Right lobe of liver (tissue), 6 donors: Measurements from ENCODE around the gene ATP5F1D. TPM values are rescaled to one million over a fixed set of nuclear protein-coding genes. Genes with fewer than 3 reads are reported as not detected.

Experiments
- ATAC-seq, 4 donors: fragments of 200-7000 bp; cut with Tn5 transposase; one replicate each; pipeline ENCODE4 v1.9.1; 2020; ENCODE audit warnings: mild to moderate bottlenecking in 4 of 4, moderate library complexity in 4 of 4
- DNase-seq, 3 donors: peaks; one replicate each; pipeline ENCODE4 v3.0.0-alpha.2; 2020
- H3K27ac ChIP-seq, 3 donors: fragments of 200-600 bp; one replicate each; pipeline ENCODE4 v1.8.0; 2022
- H3K27me3 ChIP-seq, 2 donors: fragments of 200-600 bp; one replicate each; pipeline ENCODE4 v1.8.0; 2022
- H3K36me3 ChIP-seq, 4 donors: fragments of 200-600 bp; sonication (generic) in 1 of 4; one replicate each; pipeline versions ENCODE4 v1.5.1 to v1.8.0; 2017 to 2022; ENCODE audit warnings: control low read depth in 1 of 4
- H3K4me1 ChIP-seq, 4 donors: fragments of 200-600 bp; sonication (generic) in 1 of 4; one replicate each; pipeline versions ENCODE4 v1.5.1 to v1.8.0; 2017 to 2022; ENCODE audit warnings: control low read depth in 1 of 4
- H3K4me3 ChIP-seq, 3 donors: fragments of 200-600 bp; one replicate each; pipeline ENCODE4 v1.8.0; 2022
- H3K9me3 ChIP-seq, 4 donors: fragments of 200-600 bp; sonication (generic) in 1 of 4; one replicate each; pipeline versions ENCODE4 v1.5.1 to v1.8.0; 2017 to 2022; ENCODE audit warnings: control low read depth in 1 of 4
- POLR2A ChIP-seq: fragments of 450-650 bp; IDR thresholded peaks from one replicate; pipeline ENCODE4 v1.6.1; 2017; ENCODE audit warnings: antibody characterized with exemption, mild to moderate bottlenecking
- WGBS: methylation state at CpG from one replicate; pipeline ENCODE4 v1.1.6; 2018; ENCODE audit warnings: low coverage, low lambda C conversion rate; ENCODE audit not compliant: insufficient coverage; ENCODE audit errors: missing lambda C conversion rate; 5-methylcytosine and 5-hydroxymethylcytosine counted together
- intact Hi-C, 2 donors: fragments of 100-400 bp; cut with DNase I; formaldehyde crosslinking; loops; one replicate each; pipeline versions ENCODE4 v1.11.2 to v1.14.1; 2022
- total RNA-seq, 6 experiments: library from RNA; depleted of rRNA in 2 of 6; stranded (reverse); fragments of >200 nt in 2 of 6; fragmentation: NEBNext Ultra II Directional in 3 of 6; extraction: Animal tissue kit (Norgen Biotek cat#: 25700) in 3 of 6; gene quantifications; one replicate each; pipeline versions ENCODE4 v1.1.0 to v1.2.4, GENCODE V29; 2016 to 2023
- TF ChIP-seq, protein P1 (sequence below), 4 donors: fragments of 200-600 bp in 3 of 4; fragments of 450-650 bp in 1 of 4; IDR thresholded peaks; one replicate each; pipeline versions ENCODE4 v1.5.1 to v1.8.0; 2016 to 2022; ENCODE audit warnings: antibody characterized with exemption in 4 of 4, mild to moderate bottlenecking in 2 of 4
- donor health status: DM: no; HTN: yes; CAD: no.
- donor health status: DM: no; HTN: no; CAD: no.
- donor health status: DM: no; HTN: no; CAD: no.
- donor health status: DM: no; HTN: yes; CAD: no.
- donor health status: DM: no; HTN: yes; CAD: no.

The ATP5F1D gene
- total RNA-seq, 6 experiments from 2014 or later, result 98.1 to 240 (median 137) TPM

GRCh38 chr19:1211494-1212234 is 29.9 kb upstream of the ATP5F1D start:
- peak overlapping the region in 2 of 3 donors; percentile 33 to 67 for H3K27ac ChIP-seq
- no peaks in the 10 kb centered on the region for H3K9me3 ChIP-seq
- intact Hi-C loops, result no loop called here
- TF ChIP-seq, protein P1, sequence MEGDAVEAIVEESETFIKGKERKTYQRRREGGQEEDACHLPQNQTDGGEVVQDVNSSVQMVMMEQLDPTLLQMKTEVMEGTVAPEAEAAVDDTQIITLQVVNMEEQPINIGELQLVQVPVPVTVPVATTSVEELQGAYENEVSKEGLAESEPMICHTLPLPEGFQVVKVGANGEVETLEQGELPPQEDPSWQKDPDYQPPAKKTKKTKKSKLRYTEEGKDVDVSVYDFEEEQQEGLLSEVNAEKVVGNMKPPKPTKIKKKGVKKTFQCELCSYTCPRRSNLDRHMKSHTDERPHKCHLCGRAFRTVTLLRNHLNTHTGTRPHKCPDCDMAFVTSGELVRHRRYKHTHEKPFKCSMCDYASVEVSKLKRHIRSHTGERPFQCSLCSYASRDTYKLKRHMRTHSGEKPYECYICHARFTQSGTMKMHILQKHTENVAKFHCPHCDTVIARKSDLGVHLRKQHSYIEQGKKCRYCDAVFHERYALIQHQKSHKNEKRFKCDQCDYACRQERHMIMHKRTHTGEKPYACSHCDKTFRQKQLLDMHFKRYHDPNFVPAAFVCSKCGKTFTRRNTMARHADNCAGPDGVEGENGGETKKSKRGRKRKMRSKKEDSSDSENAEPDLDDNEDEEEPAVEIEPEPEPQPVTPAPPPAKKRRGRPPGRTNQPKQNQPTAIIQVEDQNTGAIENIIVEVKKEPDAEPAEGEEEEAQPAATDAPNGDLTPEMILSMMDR (IDR thresholded peaks at IDR 0.05), result peak; percentile 4 to 40 (median 16)
- peak; percentile 52 for TF ChIP-seq POLR2A
- 47% methylated on average over 17 of the region's 33 CpGs for WGBS
- H3K36me3 ChIP-seq, result peaks cover 0 to 2% (median 0%) of the 10 kb centered on the region in 4 donors
- H3K27me3 ChIP-seq, result no peaks in the 10 kb centered on the region
- ATAC-seq, result peak; percentile 52 to 57 (median 55)
- peaks cover 0 to 53% (median 26%) of the 10 kb centered on the region in 4 donors for H3K4me1 ChIP-seq
- peak; percentile 83 to 86 (median 84) for DNase-seq
- no peak overlapping the region for H3K4me3 ChIP-seq

DNA sequence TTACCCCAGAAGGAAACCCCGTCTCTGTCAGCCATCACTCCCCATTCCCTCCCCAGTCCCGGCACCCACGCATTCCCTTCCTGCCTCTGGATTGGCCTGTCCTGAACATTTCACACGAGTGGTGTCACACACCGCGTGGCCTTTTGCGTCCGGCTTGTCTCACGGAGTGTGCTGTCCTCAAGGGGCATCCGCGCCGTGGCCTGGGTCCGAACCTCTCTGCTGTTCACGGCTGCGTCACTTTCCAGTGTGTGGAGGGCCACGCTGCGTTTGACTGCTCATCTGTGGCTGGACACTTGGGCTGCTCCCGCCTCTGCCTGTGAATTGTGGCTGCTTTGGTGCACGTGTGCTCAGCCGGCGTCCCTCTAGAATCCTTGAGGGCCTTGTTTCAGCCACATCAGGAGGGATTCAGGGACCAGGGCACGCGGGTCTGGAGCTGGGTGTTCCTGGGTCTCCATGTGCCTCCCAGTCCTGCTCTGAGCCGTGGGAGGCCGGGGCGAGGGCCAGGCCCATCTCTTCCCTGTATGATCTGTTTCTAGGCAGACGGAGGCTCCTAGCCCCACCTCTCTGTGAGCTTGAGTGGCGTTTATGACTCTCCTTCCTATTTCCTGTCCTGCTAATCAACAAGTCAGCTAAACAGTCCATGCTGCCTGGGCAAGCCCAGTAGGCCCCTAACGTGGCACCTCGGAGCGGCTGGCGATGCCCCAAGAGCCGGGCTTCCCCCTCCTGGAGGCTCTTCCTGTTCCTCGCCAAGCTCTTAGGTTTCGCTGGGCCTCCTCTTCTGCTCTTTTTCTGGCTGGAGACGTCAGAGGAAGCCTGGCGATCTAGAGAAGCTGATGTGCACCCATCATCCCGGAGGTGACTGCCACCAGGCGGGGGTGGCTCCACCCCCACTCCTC is 27.9 kb upstream of the ATP5F1D start:
- TF ChIP-seq POLR2A, result no peak
- TF ChIP-seq, protein P1 (IDR thresholded peaks at IDR 0.05), result no peak
- WGBS, result 66% methylated on average over 29 of the region's 39 CpGs
- no peaks in the 10 kb centered on the region for H3K9me3 ChIP-seq
- H3K4me3 ChIP-seq, result no peak overlapping the region
- intact Hi-C loops, result no loop called here
- H3K27ac ChIP-seq, result peak overlapping the region in 2 of 3 donors; percentile 68 to 77
- DNase-seq, result peak in 2 of 3 donors; percentile 68 to 69
- H3K36me3 ChIP-seq, result peaks cover 0 to 2% (median 0%) of the 10 kb centered on the region in 4 donors
- peak; percentile 39 to 63 (median 46) for ATAC-seq
- H3K4me1 ChIP-seq, result peaks cover 0 to 43% (median 22%) of the 10 kb centered on the region in 4 donors
- H3K27me3 ChIP-seq, result no peaks in the 10 kb centered on the region

DNA sequence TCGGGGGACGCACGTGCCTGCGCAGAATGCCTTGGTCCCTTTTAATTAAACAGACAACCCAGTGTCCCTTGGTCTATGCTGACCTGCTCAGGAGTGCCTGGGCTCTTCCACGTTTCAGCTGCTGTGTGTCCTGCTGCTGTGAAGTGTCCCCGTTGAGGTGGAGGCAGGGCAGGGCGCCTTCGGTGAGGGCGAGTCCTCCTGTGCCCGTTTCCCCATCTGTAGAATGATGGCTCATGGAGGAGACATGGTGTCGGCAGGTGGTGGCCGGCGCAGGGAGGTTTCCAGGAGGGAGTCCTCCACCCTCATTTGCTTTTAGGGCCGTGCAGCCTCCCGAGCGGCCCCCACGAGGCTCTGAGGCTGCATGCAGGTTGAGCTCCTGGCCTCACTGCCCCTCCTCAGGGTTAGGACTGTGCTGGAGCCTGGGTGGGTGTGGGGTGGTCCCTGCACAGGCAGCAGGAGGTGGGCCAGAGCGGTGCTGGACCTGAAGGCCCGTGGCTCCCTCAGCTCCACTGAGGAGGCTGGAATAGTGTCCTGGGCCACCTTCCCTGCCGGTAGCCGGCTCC is 27.2 kb upstream of the ATP5F1D start:
- Histone ChIP-seq H3K4me1 (peaks cover 0 to 42% (median 19%) of the 10 kb centered on the region in 4 donors), H3K9me3 (no peaks in the 10 kb centered on the region), H3K27ac (peak overlapping the region in 2 of 3 donors; percentile 68 to 77), H3K27me3 (no peaks in the 10 kb centered on the region), H3K4me3 (no peak overlapping the region), H3K36me3 (peaks cover 0 to 2% (median 0%) of the 10 kb centered on the region in 4 donors)
- intact Hi-C loops, result no loop called here
- no peak for TF ChIP-seq POLR2A
- TF ChIP-seq, protein P1 (IDR thresholded peaks at IDR 0.05), result no peak
- ATAC-seq (no peak), DNase-seq (peak in 2 of 3 donors; percentile 23 to 50)
- WGBS, result 40% methylated on average over 2 of the region's 21 CpGs
